Gastrocnemius medialis (tissue), 4 donors: Measurements from ENCODE around the gene MAP3K13.

Experiments
- POLR2A ChIP-seq, 2 donors: fragments of 450-650 bp; IDR thresholded peaks; one replicate each; pipeline ENCODE4 v1.6.1; 2017; ENCODE audit warnings: antibody characterized with exemption in 2 of 2, mild to moderate bottlenecking in 2 of 2, moderate library complexity in 2 of 2
- TF ChIP-seq, protein P1 (sequence below), 5 experiments: fragments of 450-650 bp in 3 of 5; fragments of 200-600 bp in 2 of 5; sonication (generic) in 2 of 5; IDR thresholded peaks in 4 of 5; conservative IDR thresholded peaks in 1 of 5; 1 replicate in 4 of 5; 2 replicates in 1 of 5; pipeline ENCODE4 v1.5.1; 2016 to 2019; ENCODE audit warnings: antibody characterized with exemption in 5 of 5, mild to moderate bottlenecking in 3 of 5, moderate library complexity in 3 of 5

DNA sequence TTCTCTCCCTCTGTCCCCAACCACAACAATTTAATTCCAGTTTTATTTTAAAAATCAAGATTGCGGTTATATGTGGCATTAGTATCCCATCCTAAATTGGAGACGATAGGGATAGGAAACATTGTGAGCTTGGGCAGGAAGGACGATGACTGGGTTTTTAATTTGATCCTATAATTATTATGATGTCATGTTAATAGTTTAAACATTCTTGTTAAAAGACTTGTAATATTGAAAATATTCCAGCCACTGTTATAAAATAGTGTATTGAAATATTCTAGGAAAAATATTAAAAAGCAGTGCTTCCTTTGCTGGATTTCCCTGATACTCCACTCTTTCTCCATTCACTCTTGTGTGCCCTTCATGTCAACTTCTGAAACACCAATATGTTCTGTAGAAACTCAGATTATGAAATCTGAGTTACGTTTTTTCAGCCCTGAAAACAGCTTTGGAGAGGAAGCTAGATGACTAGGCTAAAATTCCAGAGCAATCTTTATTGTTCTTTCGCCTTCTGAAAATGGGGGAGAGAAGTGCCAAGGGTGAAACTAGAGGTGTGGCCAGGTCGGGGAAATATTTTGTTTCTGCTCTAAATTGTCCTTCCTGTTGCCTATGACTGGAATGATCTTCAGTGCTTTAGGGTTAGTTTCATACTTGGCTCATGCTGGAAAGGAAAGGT lies 46.1 kb upstream of the MAP3K13 start:
- TF ChIP-seq POLR2A (IDR thresholded peaks at IDR 0.05) = no peak
- TF ChIP-seq, protein P1, sequence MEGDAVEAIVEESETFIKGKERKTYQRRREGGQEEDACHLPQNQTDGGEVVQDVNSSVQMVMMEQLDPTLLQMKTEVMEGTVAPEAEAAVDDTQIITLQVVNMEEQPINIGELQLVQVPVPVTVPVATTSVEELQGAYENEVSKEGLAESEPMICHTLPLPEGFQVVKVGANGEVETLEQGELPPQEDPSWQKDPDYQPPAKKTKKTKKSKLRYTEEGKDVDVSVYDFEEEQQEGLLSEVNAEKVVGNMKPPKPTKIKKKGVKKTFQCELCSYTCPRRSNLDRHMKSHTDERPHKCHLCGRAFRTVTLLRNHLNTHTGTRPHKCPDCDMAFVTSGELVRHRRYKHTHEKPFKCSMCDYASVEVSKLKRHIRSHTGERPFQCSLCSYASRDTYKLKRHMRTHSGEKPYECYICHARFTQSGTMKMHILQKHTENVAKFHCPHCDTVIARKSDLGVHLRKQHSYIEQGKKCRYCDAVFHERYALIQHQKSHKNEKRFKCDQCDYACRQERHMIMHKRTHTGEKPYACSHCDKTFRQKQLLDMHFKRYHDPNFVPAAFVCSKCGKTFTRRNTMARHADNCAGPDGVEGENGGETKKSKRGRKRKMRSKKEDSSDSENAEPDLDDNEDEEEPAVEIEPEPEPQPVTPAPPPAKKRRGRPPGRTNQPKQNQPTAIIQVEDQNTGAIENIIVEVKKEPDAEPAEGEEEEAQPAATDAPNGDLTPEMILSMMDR (IDR thresholded peaks at IDR 0.05 in 4 of 5, conservative IDR thresholded peaks at IDR 0.05 in 1 of 5) = no peak
